Retinal pigment epithelial cell (primary cell): ENCODE measurements around the gene COPS9.
A peak's percentile ranks its signal among the peaks of the same experiment; 100 is the strongest.

Source experiments
- DNase-seq: peaks from one replicate; pipeline ENCODE4 v3.0.0-alpha.2; 2010; ENCODE audit warnings: low read depth
- H3K4me3 ChIP-seq: 2 replicates; pipeline ENCODE4 v1.5.1; 2011; ENCODE audit warnings: mild to moderate bottlenecking, low read length, control low read depth, moderate library complexity
- CTCF ChIP-seq: conservative IDR thresholded peaks from 2 replicates; pipeline ENCODE4 v1.5.1; 2011; ENCODE audit warnings: low read depth, low read length, control low read depth, inconsistent platforms

The COPS9 gene

GRCh38 chr2:240147911-240148587, 11.9 kb upstream of the COPS9 start:
- TF ChIP-seq CTCF = no peak

GRCh38 chr2:240147382-240147781, 11.3 kb upstream of the COPS9 start:
- no peak for TF ChIP-seq CTCF
- no peak overlapping the region for H3K4me3 ChIP-seq
- no peak for DNase-seq

More at GRCh38 chr2:240147911-240148587, 11.9 kb upstream of the COPS9 start:
- no peak for DNase-seq
- H3K4me3 ChIP-seq = no peak overlapping the region

DNA sequence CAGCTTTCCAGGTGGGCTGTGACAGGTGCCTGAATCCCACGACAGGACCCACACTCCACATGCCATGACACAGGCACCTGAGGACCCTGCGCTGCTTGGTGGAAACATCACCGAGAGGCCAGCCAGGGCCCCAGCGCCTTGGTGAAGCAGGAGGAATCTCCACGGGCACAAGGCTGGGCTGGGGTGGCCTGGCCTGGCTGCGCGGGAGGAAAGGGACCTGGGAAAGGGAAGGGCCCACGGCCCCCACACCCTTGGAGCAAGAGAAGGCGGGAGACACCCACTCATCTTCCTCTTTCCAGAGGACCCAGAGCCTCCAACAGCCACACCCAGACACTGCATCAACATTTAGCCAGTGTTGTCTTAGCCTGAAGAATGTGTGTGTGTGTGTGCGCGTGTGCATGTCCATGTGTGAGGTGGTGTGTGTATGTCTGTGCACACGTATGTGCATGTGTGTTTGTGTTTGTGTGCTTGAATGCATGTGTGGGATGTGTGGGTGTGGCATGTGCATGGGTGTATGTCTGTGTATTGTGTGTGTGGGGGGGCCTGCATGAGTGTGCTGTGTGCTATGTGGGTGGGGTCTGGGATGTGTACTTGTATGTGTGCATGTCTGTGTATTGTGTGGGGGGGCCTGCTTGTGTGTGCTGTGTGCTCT, 10.6 kb upstream of the COPS9 start:
- TF ChIP-seq CTCF = no peak
- no peak for DNase-seq
- no peak overlapping the region for H3K4me3 ChIP-seq

GRCh38 chr2:240146141-240146561, 10.0 kb upstream of the COPS9 start:
- no peak for TF ChIP-seq CTCF

GRCh38 chr2:240145461-240145860, 9.4 kb upstream of the COPS9 start:
- no peak for DNase-seq
- no peak overlapping the region for H3K4me3 ChIP-seq
- peak; percentile 21 for TF ChIP-seq CTCF

More at GRCh38 chr2:240146141-240146561, 10.0 kb upstream of the COPS9 start:
- H3K4me3 ChIP-seq = no peak overlapping the region
- no peak for DNase-seq

DNA sequence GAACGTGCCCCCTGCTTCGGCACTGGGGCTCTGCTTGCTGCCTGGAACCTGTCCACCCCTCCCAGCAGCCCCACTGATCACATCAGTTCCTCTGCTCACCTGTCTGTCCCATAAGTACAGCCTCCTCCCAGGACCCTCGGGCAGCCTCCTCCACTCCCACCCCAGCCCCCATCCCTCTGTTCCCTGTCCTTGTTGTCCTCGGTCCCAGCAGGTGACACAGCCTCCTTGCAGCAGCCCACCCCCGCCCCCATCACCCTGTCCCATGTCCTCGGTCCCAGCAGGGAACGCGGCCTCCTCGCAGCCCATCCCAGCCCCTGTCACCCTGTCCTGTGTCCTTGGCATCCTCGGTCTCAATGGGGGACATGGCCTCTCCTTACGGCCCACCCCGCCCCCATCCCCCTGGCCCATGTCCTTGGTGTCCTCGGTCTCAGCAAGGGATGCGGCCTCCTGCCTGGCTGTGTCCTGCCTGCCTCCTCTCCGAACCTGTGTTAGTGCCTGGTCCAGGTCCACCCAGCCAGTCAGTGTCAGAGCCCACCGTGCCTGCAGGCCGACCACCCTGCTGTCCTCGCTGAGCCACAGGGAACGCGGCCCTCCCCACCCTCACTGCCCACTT, 8.7 kb upstream of the COPS9 start:
- TF ChIP-seq CTCF = no peak
- DNase-seq = no peak

More for the DNA sequence above, 8.7 kb upstream of the COPS9 start:
- no peak overlapping the region for H3K4me3 ChIP-seq
